ENCODE data around the gene FAM120B.

Gene FAM120B

DNA sequence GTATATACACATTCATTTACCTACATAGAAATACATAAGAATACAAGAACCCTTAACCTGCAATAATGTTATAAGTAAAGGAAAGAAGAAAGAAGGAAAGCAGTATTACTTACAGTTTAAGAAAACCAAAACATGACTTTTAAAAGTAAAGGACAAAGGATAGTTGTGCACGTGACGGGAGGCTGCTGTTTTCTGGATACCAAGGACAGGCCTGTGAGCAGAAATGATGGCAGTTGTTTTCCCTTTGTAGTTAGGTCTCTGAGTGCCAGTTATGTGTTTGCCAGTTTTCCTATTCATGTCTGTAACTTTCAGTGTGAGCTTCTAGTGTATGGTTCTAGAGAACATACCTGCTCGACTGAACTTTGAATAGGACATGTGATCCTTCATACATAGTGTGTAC lies 54.8 kb downstream of the FAM120B start:
- Histone ChIP-seq H3K4me3 (replicated peaks; ENCODE audit: insufficient read depth, low read length) (no peak overlapping the region), H3K27ac (replicated peaks) (no peak overlapping the region), H3K27me3 (ENCODE audit: insufficient read depth, poor library complexity, severe bottlenecking) (no peaks in the 10 kb centered on the region)
- TF ChIP-seq, protein P1, sequence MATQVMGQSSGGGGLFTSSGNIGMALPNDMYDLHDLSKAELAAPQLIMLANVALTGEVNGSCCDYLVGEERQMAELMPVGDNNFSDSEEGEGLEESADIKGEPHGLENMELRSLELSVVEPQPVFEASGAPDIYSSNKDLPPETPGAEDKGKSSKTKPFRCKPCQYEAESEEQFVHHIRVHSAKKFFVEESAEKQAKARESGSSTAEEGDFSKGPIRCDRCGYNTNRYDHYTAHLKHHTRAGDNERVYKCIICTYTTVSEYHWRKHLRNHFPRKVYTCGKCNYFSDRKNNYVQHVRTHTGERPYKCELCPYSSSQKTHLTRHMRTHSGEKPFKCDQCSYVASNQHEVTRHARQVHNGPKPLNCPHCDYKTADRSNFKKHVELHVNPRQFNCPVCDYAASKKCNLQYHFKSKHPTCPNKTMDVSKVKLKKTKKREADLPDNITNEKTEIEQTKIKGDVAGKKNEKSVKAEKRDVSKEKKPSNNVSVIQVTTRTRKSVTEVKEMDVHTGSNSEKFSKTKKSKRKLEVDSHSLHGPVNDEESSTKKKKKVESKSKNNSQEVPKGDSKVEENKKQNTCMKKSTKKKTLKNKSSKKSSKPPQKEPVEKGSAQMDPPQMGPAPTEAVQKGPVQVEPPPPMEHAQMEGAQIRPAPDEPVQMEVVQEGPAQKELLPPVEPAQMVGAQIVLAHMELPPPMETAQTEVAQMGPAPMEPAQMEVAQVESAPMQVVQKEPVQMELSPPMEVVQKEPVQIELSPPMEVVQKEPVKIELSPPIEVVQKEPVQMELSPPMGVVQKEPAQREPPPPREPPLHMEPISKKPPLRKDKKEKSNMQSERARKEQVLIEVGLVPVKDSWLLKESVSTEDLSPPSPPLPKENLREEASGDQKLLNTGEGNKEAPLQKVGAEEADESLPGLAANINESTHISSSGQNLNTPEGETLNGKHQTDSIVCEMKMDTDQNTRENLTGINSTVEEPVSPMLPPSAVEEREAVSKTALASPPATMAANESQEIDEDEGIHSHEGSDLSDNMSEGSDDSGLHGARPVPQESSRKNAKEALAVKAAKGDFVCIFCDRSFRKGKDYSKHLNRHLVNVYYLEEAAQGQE (IDR thresholded peaks at IDR 0.05; ENCODE audit: insufficient replicate concordance, low read depth), result no peak
- TF ChIP-seq POLR2AphosphoS5 (IDR thresholded peaks at IDR 0.05; ENCODE audit: low read depth) (no peak), GABPA (IDR thresholded peaks at IDR 0.05; ENCODE audit: low read depth) (no peak), SPI1 (IDR thresholded peaks at IDR 0.05; ENCODE audit: borderline replicate concordance, low read depth) (no peak)
- TF ChIP-seq, protein P2, sequence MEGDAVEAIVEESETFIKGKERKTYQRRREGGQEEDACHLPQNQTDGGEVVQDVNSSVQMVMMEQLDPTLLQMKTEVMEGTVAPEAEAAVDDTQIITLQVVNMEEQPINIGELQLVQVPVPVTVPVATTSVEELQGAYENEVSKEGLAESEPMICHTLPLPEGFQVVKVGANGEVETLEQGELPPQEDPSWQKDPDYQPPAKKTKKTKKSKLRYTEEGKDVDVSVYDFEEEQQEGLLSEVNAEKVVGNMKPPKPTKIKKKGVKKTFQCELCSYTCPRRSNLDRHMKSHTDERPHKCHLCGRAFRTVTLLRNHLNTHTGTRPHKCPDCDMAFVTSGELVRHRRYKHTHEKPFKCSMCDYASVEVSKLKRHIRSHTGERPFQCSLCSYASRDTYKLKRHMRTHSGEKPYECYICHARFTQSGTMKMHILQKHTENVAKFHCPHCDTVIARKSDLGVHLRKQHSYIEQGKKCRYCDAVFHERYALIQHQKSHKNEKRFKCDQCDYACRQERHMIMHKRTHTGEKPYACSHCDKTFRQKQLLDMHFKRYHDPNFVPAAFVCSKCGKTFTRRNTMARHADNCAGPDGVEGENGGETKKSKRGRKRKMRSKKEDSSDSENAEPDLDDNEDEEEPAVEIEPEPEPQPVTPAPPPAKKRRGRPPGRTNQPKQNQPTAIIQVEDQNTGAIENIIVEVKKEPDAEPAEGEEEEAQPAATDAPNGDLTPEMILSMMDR (IDR thresholded peaks at IDR 0.05; ENCODE audit: insufficient read depth, low read length), result no peak
- no peak for DNase-seq (ENCODE audit: low read depth in 1 of 2, low spot score in 1 of 2)

DNA sequence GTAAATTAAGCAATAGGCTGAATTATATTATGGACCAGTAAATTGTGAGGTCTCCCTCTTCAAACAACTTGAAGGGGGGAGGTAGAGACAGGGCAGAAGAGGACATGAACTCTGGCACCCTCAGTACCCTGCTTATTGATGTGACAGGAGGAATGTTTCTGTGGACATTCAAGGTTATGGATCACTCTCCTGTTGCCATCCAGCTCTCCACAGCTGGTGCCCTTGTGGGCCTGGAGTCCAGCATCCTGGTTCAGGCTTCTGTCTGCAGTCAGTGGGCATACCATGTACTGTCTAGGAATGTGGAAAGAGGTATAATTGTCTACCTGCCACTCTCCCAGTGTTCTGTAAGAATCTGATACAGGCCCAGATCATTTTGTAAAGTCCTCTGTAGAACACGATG lies 55.6 kb downstream of the FAM120B start:
- H3K27me3 ChIP-seq (ENCODE audit: insufficient read depth, poor library complexity, severe bottlenecking), result no peaks in the 10 kb centered on the region
- TF ChIP-seq POLR2AphosphoS5 (IDR thresholded peaks at IDR 0.05; ENCODE audit: low read depth) (no peak), GABPA (IDR thresholded peaks at IDR 0.05; ENCODE audit: low read depth) (no peak), SPI1 (IDR thresholded peaks at IDR 0.05; ENCODE audit: borderline replicate concordance, low read depth) (no peak)
- TF ChIP-seq, protein P2 (IDR thresholded peaks at IDR 0.05; ENCODE audit: insufficient read depth, low read length), result no peak
- TF ChIP-seq, protein P1 (IDR thresholded peaks at IDR 0.05; ENCODE audit: insufficient replicate concordance, low read depth), result no peak
- DNase-seq (ENCODE audit: low read depth in 1 of 2, low spot score in 1 of 2), result no peak

DNA sequence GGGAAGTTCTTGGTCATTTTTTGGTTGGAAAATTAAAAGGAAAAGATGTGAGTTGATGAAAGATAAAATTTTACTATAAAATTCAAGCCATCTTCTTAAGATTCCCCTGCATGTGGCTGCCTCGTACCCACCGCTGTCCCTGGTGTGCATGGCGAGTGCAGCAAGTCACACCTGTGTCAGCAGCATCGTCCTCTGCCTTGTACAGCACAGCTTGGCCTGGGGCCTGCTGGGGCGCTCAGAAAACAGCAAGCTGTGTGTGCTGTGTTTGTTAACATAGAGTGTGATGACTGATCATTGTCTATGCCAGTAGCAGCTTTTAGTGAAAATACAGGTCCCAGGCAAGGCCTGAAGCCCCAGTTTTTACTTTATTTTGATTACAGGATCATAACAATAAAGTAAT lies 56.7 kb downstream of the FAM120B start:
- no peak for DNase-seq (ENCODE audit: low read depth in 1 of 2, low spot score in 1 of 2)
- Histone ChIP-seq H3K4me3 (replicated peaks; ENCODE audit: insufficient read depth, low read length) (no peak overlapping the region), H3K27me3 (ENCODE audit: insufficient read depth, poor library complexity, severe bottlenecking) (no peaks in the 10 kb centered on the region), H3K27ac (replicated peaks) (no peak overlapping the region)
- no peak for TF ChIP-seq SPI1 (IDR thresholded peaks at IDR 0.05; ENCODE audit: borderline replicate concordance, low read depth)
- no peak for TF ChIP-seq GABPA (IDR thresholded peaks at IDR 0.05; ENCODE audit: low read depth)
- TF ChIP-seq, protein P1 (IDR thresholded peaks at IDR 0.05; ENCODE audit: insufficient replicate concordance, low read depth), result no peak
- TF ChIP-seq, protein P2 (IDR thresholded peaks at IDR 0.05; ENCODE audit: insufficient read depth, low read length), result no peak
- TF ChIP-seq POLR2AphosphoS5 (IDR thresholded peaks at IDR 0.05; ENCODE audit: low read depth), result no peak

More for the DNA sequence above, 55.6 kb downstream of the FAM120B start:
- Histone ChIP-seq H3K27ac (replicated peaks) (no peak overlapping the region), H3K4me3 (replicated peaks; ENCODE audit: insufficient read depth, low read length) (no peak overlapping the region)

Measured in HL-60 (cell line).